Endothelial cell of umbilical vein (primary cell): ENCODE measurements around the gene MALL. TPM values are rescaled to one million over a fixed set of nuclear protein-coding genes. Genes with fewer than 3 reads are reported as not detected.

Experiments
- BruUV-seq: library from RNA; stranded (reverse); fragments of 400-500 nt; replicated peaks from 2 replicates; lab custom pipeline; 2021; lab: Mats Ljungman, UMichigan
- CTCF ChIA-PET: fragments of 300-600, 350-600 bp; sonication (Branson Sonifier 250); formaldehyde crosslinking; loops from one replicate; lab custom pipeline; 2021; ENCODE audit warnings: antibody characterized with exemption, inconsistent platforms; lab: Charles Lee
- POLR2A ChIA-PET: fragments of 300-600, 350-600 bp; sonication (Branson Sonifier 250); formaldehyde crosslinking; loops from one replicate; lab custom pipeline; 2021; ENCODE audit warnings: antibody characterized with exemption, inconsistent platforms; lab: Charles Lee
- DNase-seq: peaks from one replicate; pipeline ENCODE4 v3.0.0-alpha.2; 2011; ENCODE audit warnings: low read depth, low spot score
- FAIRE-seq: peaks from 2 replicates; lab custom pipeline; 2011; peaks lifted over from hg19 to GRCh38; lab: Jason Lieb, UNC
- H2AFZ ChIP-seq: 2 replicates; pipeline ENCODE4 v1.6.0; 2012; ENCODE audit warnings: low read depth, low read length, control low read depth, inconsistent platforms
- H3K27ac ChIP-seq: 2 replicates; pipeline ENCODE4 v1.5.1; 2011; ENCODE audit warnings: low read depth, mild to moderate bottlenecking, control low read depth, low read length, moderate library complexity; ENCODE audit not compliant: insufficient read depth
- H3K27me3 ChIP-seq, 2 experiments: 2 replicates each; pipeline versions ENCODE4 v1.6.0 to v1.6.1; 2011; ENCODE audit warnings: low read length in 2 of 2, mixed read lengths in 1 of 2; ENCODE audit not compliant: control insufficient read depth in 2 of 2, insufficient read depth in 2 of 2
- H3K36me3 ChIP-seq, 2 experiments: 2 replicates in 1 of 2; 3 replicates in 1 of 2; pipeline ENCODE4 v1.5.1; 2011; ENCODE audit warnings: low read length in 2 of 2, mild to moderate bottlenecking in 1 of 2, moderate library complexity in 1 of 2; ENCODE audit not compliant: control insufficient read depth in 2 of 2, insufficient read depth in 2 of 2; ENCODE audit errors: extremely low read depth in 1 of 2
- H3K4me1 ChIP-seq: 3 replicates; pipeline ENCODE4 v1.5.1; 2011; ENCODE audit warnings: mild to moderate bottlenecking, low read length; ENCODE audit not compliant: control insufficient read depth, insufficient read depth; ENCODE audit errors: extremely low read depth
- H3K4me2 ChIP-seq: 2 replicates; pipeline ENCODE4 v1.6.1; 2011; ENCODE audit warnings: low read length, control low read depth, mixed read lengths; ENCODE audit not compliant: insufficient read depth
- H3K4me3 ChIP-seq, 3 experiments: fragments of 200-600 bp in 1 of 3; sonication (generic), shearing (Covaris generic) in 1 of 3; replicated peaks in 1 of 3; 2 replicates each; pipeline ENCODE4 v1.5.1; 2011 to 2016; ENCODE audit warnings: control low read depth in 3 of 3, low read length in 3 of 3, mild to moderate bottlenecking in 2 of 3, inconsistent platforms in 1 of 3, low read depth in 1 of 3, moderate library complexity in 1 of 3; ENCODE audit not compliant: insufficient read depth in 1 of 3
- H3K79me2 ChIP-seq: 2 replicates; pipeline ENCODE4 v1.6.0; 2012; ENCODE audit warnings: low read length, inconsistent platforms; ENCODE audit not compliant: control insufficient read depth, insufficient read depth
- H3K9ac ChIP-seq: replicated peaks from 2 replicates; pipeline ENCODE3; 2011; ENCODE audit warnings: low read length, control low read depth; ENCODE audit not compliant: insufficient read depth; ENCODE audit errors: extremely low read depth
- H3K9me1 ChIP-seq: replicated peaks from 3 replicates; pipeline ENCODE4 v1.6.0; 2011; ENCODE audit warnings: mild to moderate bottlenecking, low read length; ENCODE audit not compliant: control insufficient read depth, insufficient read depth; ENCODE audit errors: extremely low read depth
- H3K9me3 ChIP-seq: replicated peaks from 2 replicates; pipeline ENCODE4 v1.5.1; 2012; ENCODE audit warnings: low read length, inconsistent platforms; ENCODE audit not compliant: control insufficient read depth, insufficient read depth
- H4K20me1 ChIP-seq: replicated peaks from 2 replicates; pipeline ENCODE3; 2011; ENCODE audit warnings: mild to moderate bottlenecking, low read length; ENCODE audit not compliant: control insufficient read depth, insufficient read depth; ENCODE audit errors: extremely low read depth
- CTCF ChIP-seq, 2 donors: IDR thresholded peaks; 1 replicate in 1 of 2; 2 replicates in 1 of 2; pipeline ENCODE4 v1.5.1; 2011; ENCODE audit warnings: low read length in 2 of 2, mild to moderate bottlenecking in 2 of 2, moderate library complexity in 2 of 2, control low read depth in 1 of 2, inconsistent platforms in 1 of 2, low read depth in 1 of 2; ENCODE audit not compliant: insufficient read depth in 1 of 2; ENCODE audit errors: extremely low read depth in 1 of 2
- EZH2 ChIP-seq: IDR thresholded peaks from 2 replicates; pipeline ENCODE4 v1.6.1; 2012; ENCODE audit warnings: borderline replicate concordance, low read depth, mild to moderate bottlenecking, moderate library complexity, low read length, inconsistent platforms; ENCODE audit not compliant: severe bottlenecking
- FOS ChIP-seq: IDR thresholded peaks from 2 replicates; pipeline ENCODE4 v1.6.1; 2011; ENCODE audit warnings: mild to moderate bottlenecking, low read length, moderate library complexity, borderline replicate concordance; ENCODE audit not compliant: insufficient read depth
- GATA2 ChIP-seq: IDR thresholded peaks from 2 replicates; pipeline ENCODE4 v1.7.0; 2011; ENCODE audit warnings: low read depth, mild to moderate bottlenecking, moderate library complexity, mixed read lengths, low read length; ENCODE audit not compliant: insufficient read length, insufficient read depth
- JUN ChIP-seq: IDR thresholded peaks from 2 replicates; pipeline ENCODE4 v1.6.1; 2011; ENCODE audit warnings: borderline replicate concordance, low read depth; ENCODE audit not compliant: insufficient read length, insufficient read depth
- MAX ChIP-seq: IDR thresholded peaks from 2 replicates; pipeline ENCODE4 v1.6.1; 2011; ENCODE audit not compliant: insufficient read depth, insufficient read length
- MYC ChIP-seq: IDR thresholded peaks from one replicate; pipeline ENCODE4 v1.6.1; 2011; ENCODE audit warnings: mild to moderate bottlenecking, low read depth, low read length
- POLR2A ChIP-seq: IDR thresholded peaks from 2 replicates; pipeline ENCODE4 v1.6.1; 2012; ENCODE audit warnings: low read depth, mild to moderate bottlenecking, control low read depth, low read length
- POLR2AphosphoS5 ChIP-seq: IDR thresholded peaks from 2 replicates; pipeline ENCODE4 v1.6.1; 2012; ENCODE audit warnings: low read depth, mild to moderate bottlenecking, control low read depth, low read length, moderate library complexity; ENCODE audit not compliant: insufficient read depth
- dilution Hi-C: fragments of 300-500 bp; cut with MboI; formaldehyde crosslinking; loops from one replicate; pipeline ENCODE4 v1.15.0; 2019; ENCODE audit warnings: low sequenced_read_pairs; ENCODE audit not compliant: extremely low pct_ligation_motif_present
- intact Hi-C: fragments of 100-400 bp; cut with micrococcal nuclease; formaldehyde crosslinking; loops from one replicate; pipeline ENCODE4 v1.10.0; 2022
- polyA plus RNA-seq, 4 experiments: library from polyadenylated mRNA; depleted of rRNA in 3 of 4; stranded (reverse) in 3 of 4; unstranded in 1 of 4; fragments of >200 nt; gene quantifications; 2 replicates each; pipeline versions ENCODE4 v1.2.1 to v1.2.3, GENCODE V29; 2011 to 2012; ENCODE audit warnings: missing spikeins in 1 of 4
- total RNA-seq: library from RNA; stranded (reverse); gene quantifications from 2 replicates; pipeline ENCODE4 v1.2.3, GENCODE V29; 2021

The MALL gene
- total and polyA plus RNA-seq, 2 donors (not counting 3 experiments of a cell fraction or from before 2014, with no cell fraction given): 31.5 to 114 TPM

GRCh38 chr2:110121592-110121991 is 6.0 kb upstream of the MALL start:
- peaks cover 13% of the 10 kb centered on the region for H3K4me1 ChIP-seq
- intact Hi-C loops: no loop called here
- no peak overlapping the region for H3K4me3 ChIP-seq
- no peak overlapping the region for H3K27ac ChIP-seq
- BruUV-seq: no TSS peak
- dilution Hi-C loops: no loop called here
- no peak overlapping the region for H3K4me2 ChIP-seq
- no peak overlapping the region for H2AFZ ChIP-seq
- no peaks in the 10 kb centered on the region for H3K36me3 ChIP-seq
- ChIA-PET POLR2A (no interaction called here), CTCF (interaction anchor here (1.6 to 2.0 kb wide), 2 partner anchors 10 to 19 kb away, joined by 4 to 6 read pairs; no protein-coding TSS in a partner anchor)
- no peaks in the 10 kb centered on the region for H3K27me3 ChIP-seq
- H3K79me2 ChIP-seq: no peaks in the 10 kb centered on the region
- no peaks in the 10 kb centered on the region for H3K9me1 ChIP-seq
- no peaks in the 10 kb centered on the region for H3K9me3 ChIP-seq
- no peak for FAIRE-seq
- TF ChIP-seq CTCF (IDR thresholded peaks at IDR 0.05; ENCODE audit: extremely low read depth in 1 of 2, insufficient read depth in 1 of 2, low read depth in 1 of 2, low read length in 2 of 2): no peak
- TF ChIP-seq POLR2AphosphoS5: no peak
- no peak for TF ChIP-seq FOS
- TF ChIP-seq MAX: no peak
- no peak for TF ChIP-seq MYC
- TF ChIP-seq JUN: no peak
- no peak for TF ChIP-seq POLR2A
- no peak for TF ChIP-seq GATA2
- no peak for TF ChIP-seq EZH2
- H3K9ac ChIP-seq: no peak overlapping the region
- DNase-seq: no peak
- H4K20me1 ChIP-seq: no peaks in the 10 kb centered on the region
